Measurements from ENCODE around the gene DBP. TPM values are rescaled to one million over a fixed set of nuclear protein-coding genes. Genes with fewer than 3 reads are reported as not detected.

DBP gene
- total and polyA plus RNA-seq, 10 of the 15 experiments (the other 5 are each of a cell fraction or from before 2014, with no cell fraction given): 2.0 to 10.6 (median 6.9) TPM

- in situ Hi-C loops (cut with MboI) (loop anchor here (25.0 kb wide), 1 partner anchor 1253 kb away; the partner anchor contains the start of genes AKT1S1, IL4I1 and TBC1D17), intact Hi-C loops (cut with micrococcal nuclease; ENCODE audit: unreplicated experiment) (loop anchor here (10.0 kb wide), 1 partner anchor 330 kb away; the partner anchor contains the start of gene FTL)
- DNase-seq (ENCODE audit: low read depth, low spot score) (peak; percentile 79), FAIRE-seq (peak; percentile 78), ATAC-seq (peak; percentile 66)
- Histone ChIP-seq H4K20me1 (ENCODE audit: control insufficient read depth, insufficient read depth) (no peaks in the 10 kb centered on the region), H3K4me1 (ENCODE audit: control insufficient read depth, insufficient read depth, low read length) (peaks cover 28% of the 10 kb centered on the region), H3K4me2 (ENCODE audit: control insufficient read depth, insufficient read depth) (peak overlapping the region; percentile 92), H3K27me3 (replicated peaks in 1 of 2; ENCODE audit: control insufficient read depth in 2 of 2, insufficient read depth in 2 of 2, low read length in 1 of 2) (no peaks in the 10 kb centered on the region), H3K9me3 (replicated peaks; ENCODE audit: control insufficient read depth, insufficient read depth, low read length) (no peaks in the 10 kb centered on the region), H3K36me3 (ENCODE audit: control insufficient read depth in 2 of 2, insufficient read depth in 2 of 2, low read length in 1 of 2) (peaks cover under 1 to 4% of the 10 kb centered on the region in 2 experiments; a peak in 3 of 4 replicates), H2AFZ (ENCODE audit: control insufficient read depth, low read depth, low read length) (peak overlapping the region; percentile 81), H3K9ac (ENCODE audit: control insufficient read depth, insufficient read depth, low read length) (peak overlapping the region; percentile 67), H3K79me2 (ENCODE audit: control insufficient read depth, insufficient read depth, low read length) (peaks cover 5% of the 10 kb centered on the region), H3K27ac (ENCODE audit: control insufficient read depth, insufficient read depth) (peak overlapping the region; percentile 79), H3K4me3 (peak overlapping the region; percentile 75)
- RAD21 ChIA-PET (ENCODE audit: unreplicated experiment): interaction anchor here (1.1 to 3.4 kb wide), 6 partner anchors 11 to 26 kb away, joined by 3 to 16 read pairs (median 10); partner anchors contain the start of genes CA11, RPL18 and SPHK2
- TSS peak; percentile 88 for BruUV-seq (replicated peaks)
- 1% methylated on average over 23 of the region's 37 CpGs for WGBS (ENCODE audit: insufficient coverage, insufficient replicate concordance, low lambda C conversion rate, missing lambda C conversion rate)
- POLR2A ChIA-PET: interaction anchor here (0.5 to 3.3 kb wide), 9 partner anchors 8 to 330 kb away, joined by 3 to 62 read pairs (median 5); partner anchors contain the start of genes CA11, RPL18 and SPHK2
- CTCF ChIA-PET: interaction anchor here (1.1 to 2.3 kb wide), 4 partner anchors 11 to 50 kb away, joined by 3 to 10 read pairs (median 7); partner anchors contain the start of gene CA11
- SMC1A ChIA-PET (ENCODE audit: uncharacterized antibody, unreplicated experiment): interaction anchor here (0.9 to 2.8 kb wide), 6 partner anchors 9 to 51 kb away, joined by 3 to 22 read pairs (median 4); partner anchors contain the start of genes RPL18 and SPHK2
- TF ChIP-seq CEBPZ (IDR thresholded peaks at IDR 0.05; ENCODE audit: low read depth, low read length) (no peak), ZNF217 (IDR thresholded peaks at IDR 0.05) (no peak; the same call in 1 of the 2 replicates), ASH2L (IDR thresholded peaks at IDR 0.05; ENCODE audit: borderline replicate concordance, low read depth) (no peak), POU2F2 (IDR thresholded peaks at IDR 0.05; ENCODE audit: borderline replicate concordance, low read depth, low read length) (peak; percentile 48; the same call in 1 of the 3 replicates), HDGF (IDR thresholded peaks at IDR 0.05) (peak; percentile 72; the same call in 1 of the 2 replicates), RFX5 (IDR thresholded peaks at IDR 0.05; ENCODE audit: low read depth, low read length) (no peak), BCL3 (IDR thresholded peaks at IDR 0.05; ENCODE audit: borderline replicate concordance, insufficient read depth, low read depth, low read length, poor library complexity, severe bottlenecking) (peak; percentile 26), RAD51 (IDR thresholded peaks at IDR 0.05) (peak; percentile 95), GATAD2B (conservative IDR thresholded peaks at IDR 0.05; ENCODE audit: low read depth) (peak; percentile 68; the same call in 1 of the 2 replicates), MEF2B (IDR thresholded peaks at IDR 0.05; ENCODE audit: partially characterized antibody, poor library complexity, severe bottlenecking) (peak; percentile 85), NKRF (conservative IDR thresholded peaks at IDR 0.05) (0 out of 2 replicates have a peak, but pooled peaks have one; percentile 42)
These were observed 2.5 kb downstream of the DBP start for GRCh38 chr19:48634424-48635262.
